ENCODE measurements around the gene SYNJ2BP.
"Not testable (repeated sequence)": the region's sequence is repeated elsewhere in the genome, so short reads cannot be mapped to it uniquely, and the experiment has no call there.

Gene SYNJ2BP, protein sequence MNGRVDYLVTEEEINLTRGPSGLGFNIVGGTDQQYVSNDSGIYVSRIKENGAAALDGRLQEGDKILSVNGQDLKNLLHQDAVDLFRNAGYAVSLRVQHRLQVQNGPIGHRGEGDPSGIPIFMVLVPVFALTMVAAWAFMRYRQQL

DNA sequence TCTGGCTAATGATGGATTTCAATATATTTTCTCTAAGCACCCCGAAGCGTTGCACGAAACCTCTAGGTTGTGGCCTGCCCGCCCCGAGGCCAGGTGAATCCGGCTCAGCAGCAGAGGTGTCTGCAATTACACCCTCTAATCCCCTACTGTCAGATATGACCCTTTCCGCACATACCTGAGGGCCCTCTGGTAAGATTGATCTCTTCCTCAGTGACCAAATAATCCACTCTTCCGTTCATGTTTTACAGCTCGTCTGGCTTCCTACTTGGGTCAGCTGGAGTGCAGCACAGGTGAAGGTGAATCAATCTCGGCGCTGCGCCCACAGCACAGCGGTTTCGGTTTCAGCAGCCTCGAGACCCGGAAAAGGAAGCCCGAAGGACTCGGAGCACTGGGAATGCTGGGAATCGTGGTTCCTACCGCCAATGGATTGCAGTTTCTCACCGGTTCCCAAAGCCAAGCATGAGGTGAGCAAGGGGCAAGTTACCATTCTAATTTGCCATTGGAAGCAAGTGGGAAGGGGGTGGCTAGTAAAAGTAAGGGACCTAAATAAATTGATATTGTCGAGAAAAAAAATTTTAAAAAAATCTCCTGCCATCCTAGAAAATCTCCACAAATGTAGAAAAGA, at the start of gene SYNJ2BP:
Gene SYNJ2BP (minus strand): TSS at position 366 of the 625 bp plus-strand sequence. CDS start 127 bp downstream, at position 239.
- peak; percentile 71 for DNase-seq

DNA sequence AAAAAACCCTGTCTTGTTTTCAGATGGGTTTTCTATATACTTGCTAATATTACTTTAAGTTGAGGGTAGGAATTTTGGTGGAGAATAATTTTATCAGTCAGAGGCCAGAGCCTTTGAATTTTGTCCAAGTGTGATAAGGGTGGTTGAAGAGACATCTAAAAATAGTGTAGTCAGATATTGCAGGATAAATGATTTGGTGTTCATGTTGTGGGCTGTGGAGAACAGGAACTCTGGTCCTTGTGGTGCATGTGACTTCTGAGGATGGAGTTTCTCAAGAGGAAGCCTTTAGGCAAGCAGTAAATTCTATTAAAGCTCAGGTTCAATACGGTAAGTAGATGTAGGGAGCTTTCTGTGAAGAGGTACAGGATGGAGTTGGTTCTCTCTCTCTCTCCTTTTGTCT, 37.8 kb upstream of the SYNJ2BP start:
- no peak for DNase-seq

DNA sequence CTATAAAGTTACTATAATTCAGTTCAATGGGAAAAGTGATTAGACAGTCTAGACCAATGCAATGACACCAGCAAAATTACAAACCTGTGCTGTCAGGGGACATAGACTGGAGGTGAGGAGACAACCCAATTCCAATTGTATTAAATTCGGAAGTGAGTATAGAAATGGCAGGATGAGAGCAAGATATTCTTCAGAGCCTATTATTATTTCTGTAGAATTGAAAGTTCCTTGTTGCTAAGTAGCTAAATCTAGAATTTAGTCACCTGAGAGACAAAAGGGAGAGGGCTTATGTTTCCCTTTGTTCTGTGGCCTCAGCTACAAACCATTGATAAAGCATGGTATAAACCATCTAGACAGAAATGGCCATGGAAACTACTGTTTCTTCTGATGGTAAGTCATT, 35.0 kb upstream of the SYNJ2BP start, which contains the start of gene ADAM21:
Gene ADAM21 (plus strand): TSS at position 301 of the 400 bp plus-strand sequence. CDS start 5,326 bp downstream, outside the sequence.
- DNase-seq = no peak

DNA sequence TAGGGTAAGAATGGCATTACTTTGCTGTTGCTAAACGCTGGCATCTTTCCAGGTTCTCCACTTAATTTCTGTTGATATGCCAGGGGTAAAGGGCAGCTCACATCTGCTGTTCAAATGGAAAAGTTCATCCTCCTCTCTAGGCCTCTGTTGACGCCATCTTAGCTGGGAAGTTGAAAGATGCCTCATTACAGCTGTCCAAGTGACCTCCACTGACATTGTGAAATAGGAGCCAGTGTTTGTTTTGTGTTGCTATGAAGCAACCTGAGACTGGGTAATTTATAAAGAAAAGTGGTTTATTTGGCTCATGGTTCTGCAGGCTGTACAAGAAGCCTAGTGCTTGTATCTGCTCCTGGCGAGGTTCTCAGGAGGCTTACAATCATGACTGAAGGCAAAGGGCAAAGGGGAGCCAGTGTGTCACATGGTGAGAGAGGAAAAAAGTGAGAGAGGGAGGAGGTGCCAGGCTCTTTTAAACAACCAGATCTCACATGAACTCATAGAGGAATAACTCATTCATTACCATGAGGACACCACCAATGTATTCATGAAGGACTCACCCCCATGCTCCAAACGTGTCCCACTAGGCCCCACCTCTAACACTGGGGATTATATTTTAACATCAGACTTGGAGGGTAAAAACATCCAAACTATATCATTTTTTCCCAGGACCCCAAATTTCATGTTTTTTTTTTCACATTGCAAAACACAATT, 31.9 kb upstream of the SYNJ2BP start:
- DNase-seq = no peak

DNA sequence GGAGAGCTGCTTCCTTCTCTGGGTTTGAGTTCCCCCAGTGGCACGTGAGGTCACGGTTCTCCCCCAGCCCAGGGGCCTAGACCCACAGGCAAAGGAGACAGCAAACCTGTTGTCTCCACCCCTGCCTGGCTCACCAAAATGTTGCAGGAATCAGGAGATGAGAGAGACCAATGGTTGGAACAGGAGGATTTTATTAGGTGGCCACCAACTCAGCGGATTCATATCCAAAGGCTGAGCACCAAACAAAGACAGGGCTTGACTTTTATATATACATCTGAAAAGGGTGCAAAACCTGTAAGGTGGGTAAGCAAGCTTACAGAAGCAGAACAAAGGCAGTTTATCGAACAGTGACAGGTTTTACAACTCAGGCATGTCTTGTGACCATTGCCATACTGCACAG, 25.9 kb upstream of the SYNJ2BP start:
- no peak for DNase-seq

- no peak for DNase-seq
Measured at GRCh38 chr14:70441641-70442040, 24.8 kb upstream of the SYNJ2BP start.

DNA sequence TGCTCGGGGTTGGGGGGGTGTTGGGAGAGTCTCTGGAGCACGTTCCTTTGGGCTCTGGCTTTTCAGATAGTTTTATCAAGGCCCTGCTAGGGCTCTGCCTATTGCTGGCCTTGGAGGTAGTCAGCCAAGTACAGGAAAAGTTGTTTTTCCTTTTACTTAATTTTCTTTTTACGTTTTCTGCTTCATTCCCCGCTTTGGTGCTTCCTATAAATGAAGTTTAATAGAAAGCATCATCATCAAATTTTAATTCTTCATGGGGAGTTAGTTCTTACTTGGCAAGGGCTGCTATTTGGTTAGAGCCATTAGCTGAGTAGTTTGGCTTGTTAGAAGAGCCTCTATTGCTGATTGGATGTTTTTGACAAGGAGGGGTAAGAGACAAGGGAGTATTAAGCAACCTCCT, 20.0 kb upstream of the SYNJ2BP start:
- DNase-seq = no peak

GRCh38 chr14:70426555-70426954, 9.7 kb upstream of the SYNJ2BP start:
- not testable (repeated sequence) for DNase-seq

DNA sequence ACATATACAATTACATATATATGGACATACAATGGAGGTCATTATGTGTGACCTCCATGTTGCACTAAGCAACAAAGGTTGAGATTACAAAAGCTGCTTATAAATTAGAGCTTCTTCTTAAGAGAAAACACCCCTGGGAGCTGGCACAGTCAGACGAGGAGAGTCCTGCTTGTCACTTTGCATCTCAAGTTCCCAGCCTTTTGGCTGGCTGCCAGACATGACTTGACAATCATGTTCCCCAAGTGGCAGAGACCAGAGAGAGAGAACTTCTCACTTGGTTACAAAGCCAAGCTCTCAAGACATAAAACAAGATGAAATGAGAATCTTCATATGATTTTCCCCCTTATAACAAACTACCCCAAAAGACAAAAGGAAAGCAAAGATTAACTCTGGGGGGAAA, 8.5 kb upstream of the SYNJ2BP start:
- DNase-seq = no peak

GRCh38 chr14:70422538-70422937, 5.6 kb upstream of the SYNJ2BP start:
- DNase-seq = no peak

- DNase-seq = not testable (repeated sequence)
Measured at GRCh38 chr14:70419270-70419931, 2.5 kb upstream of the SYNJ2BP start.

- DNase-seq = peak; percentile 8
Measured at GRCh38 chr14:70416338-70416724, 559 bp downstream of the SYNJ2BP start.

DNA sequence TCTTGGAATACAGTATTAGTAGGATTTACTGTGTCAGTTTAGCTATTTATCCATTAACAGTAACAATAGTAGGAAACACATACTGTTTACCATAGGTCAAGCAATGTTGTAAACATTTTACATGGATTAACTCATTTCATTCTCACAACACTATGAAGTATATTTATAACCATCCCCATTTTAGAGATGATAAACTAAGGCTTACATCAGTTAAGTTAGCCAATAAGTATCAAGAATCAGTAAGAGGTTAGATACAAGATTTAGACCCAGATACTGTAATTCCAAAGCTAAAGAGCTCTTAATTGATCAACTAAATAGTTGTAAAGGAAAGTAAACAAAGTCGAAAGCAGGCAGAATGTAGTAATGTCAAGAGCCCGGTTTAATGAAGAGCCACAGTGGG, 1.1 kb downstream of the SYNJ2BP start:
- DNase-seq = no peak

- no peak for DNase-seq
Measured at GRCh38 chr14:70407621-70408020, 9.3 kb downstream of the SYNJ2BP start.

GRCh38 chr14:70406216-70406615, 10.7 kb downstream of the SYNJ2BP start:
- DNase-seq = not testable (repeated sequence)

DNA sequence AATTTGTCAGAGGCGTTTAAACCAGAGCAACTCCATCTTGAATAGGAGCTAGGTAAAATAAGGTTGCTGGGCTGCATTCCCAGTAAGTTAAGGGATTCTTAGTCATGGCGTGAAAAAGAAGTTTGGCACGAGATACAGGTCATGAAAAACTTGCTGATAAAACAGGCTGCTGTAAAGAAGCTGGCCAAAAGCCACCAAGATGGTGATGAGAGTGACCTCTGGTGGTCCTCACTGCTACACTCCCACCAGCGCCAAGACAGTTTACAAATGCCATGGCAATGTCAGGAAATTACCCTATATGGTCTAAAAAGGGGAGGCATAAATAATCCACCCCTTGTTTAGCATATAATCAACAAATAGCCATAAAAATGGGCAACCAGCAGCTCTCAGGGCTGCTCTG, 13.6 kb downstream of the SYNJ2BP start:
- DNase-seq = peak; percentile 36

DNA sequence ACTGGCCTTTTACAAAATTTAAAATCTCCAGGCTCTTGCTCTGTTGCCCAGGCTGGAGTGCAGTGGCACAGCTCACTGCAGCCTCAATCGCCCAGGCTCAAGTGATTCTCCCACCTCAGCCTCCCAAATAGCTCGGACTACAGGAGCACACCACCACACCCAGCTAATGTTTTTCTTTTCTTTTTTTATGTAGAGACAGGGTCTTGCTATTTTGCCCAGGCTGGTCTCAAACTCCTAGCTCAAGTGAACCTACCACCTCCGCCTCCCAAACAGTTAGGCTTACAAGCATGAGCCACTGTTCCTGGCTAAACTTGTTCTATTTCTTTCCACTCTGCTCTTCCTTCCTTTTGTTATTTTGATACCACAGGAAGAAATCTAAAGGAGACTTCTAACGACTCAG, 15.2 kb downstream of the SYNJ2BP start:
- DNase-seq = no peak

DNA sequence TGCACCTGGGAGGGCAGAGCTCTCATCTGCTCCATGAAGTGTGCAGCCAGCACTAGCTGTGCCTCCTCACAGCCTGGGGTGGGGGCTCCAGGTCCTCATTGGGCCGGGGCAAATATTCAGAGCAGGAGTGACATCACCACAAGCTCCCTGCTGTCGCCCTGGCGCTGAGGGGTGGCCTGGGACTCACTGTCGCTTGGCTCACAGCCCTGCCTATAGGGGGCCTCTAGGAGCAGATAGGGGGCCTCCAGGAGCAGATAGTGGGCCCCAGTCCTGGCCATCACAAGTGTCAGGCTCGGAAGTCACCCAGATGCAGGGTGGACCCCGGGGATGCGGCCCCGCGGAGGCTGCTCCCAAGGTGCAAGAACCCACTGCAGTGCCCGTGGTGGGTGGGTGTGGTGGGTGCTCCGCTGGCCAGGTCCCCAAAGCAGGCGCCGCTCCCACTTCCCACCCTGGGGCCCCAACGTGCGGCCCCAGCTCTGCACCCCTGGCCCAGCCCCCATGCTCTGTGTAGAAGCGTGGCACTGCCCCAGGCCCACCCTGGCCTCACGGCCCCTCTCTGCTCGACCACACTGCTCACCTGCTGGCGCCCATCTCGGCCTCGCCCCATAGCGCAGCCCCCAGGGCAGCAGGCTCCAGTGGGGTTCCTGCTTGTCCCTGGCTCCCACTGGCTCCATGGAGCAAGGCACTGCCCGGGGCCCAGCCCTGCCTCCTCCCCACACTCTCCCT, 18.0 kb downstream of the SYNJ2BP start:
- DNase-seq = no peak

- no peak for DNase-seq
Measured at GRCh38 chr14:70398280-70398679, 18.6 kb downstream of the SYNJ2BP start.

- no peak for DNase-seq
Measured at GRCh38 chr14:70397746-70398145, 19.1 kb downstream of the SYNJ2BP start.

DNA sequence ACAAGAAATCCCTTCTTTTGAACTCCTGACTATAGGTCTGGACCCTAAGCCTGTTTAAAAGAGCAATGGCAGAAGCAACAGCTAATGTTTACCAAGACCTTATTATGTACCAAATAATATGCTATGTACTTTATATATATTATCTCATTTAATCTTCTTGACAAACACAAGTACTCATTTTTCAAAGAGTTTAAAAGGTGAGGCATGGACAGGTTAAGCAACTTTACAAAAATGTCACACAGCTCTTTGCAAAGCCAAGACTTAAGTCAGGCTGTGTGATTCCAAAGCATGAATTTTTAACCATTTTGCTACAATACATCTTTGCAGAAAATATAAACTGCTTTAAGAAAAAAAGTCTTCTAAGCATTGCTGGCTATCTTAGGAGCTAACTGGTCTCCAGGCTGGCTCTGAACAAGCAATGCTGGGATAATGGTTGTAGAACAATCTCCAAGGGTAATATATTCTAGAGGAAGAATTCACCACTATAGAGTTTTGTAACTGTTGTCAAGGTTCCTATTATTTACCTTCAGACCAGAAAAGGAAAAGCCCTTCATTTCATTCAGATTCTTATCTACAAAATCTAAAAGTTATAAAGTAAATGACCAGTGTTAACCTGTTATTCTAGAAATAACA, 22.1 kb downstream of the SYNJ2BP start:
- DNase-seq = no peak

- no peak for DNase-seq
Measured at GRCh38 chr14:70392676-70393075, 24.2 kb downstream of the SYNJ2BP start.
